ENCODE measurements around the gene UTS2B.

- TF ChIP-seq CTCF (IDR thresholded peaks at IDR 0.05) (no peak), POLR2A (IDR thresholded peaks at IDR 0.05) (no peak)
Measured at GRCh38 chr3:191246630-191247029, 83.7 kb downstream of the UTS2B start.
